ENCODE data around the gene SEC63.

- TF ChIP-seq CTCF (IDR thresholded peaks at IDR 0.05) (no peak), POLR2A (IDR thresholded peaks at IDR 0.05) (no peak)
Measured at GRCh38 chr6:107840636-107841274, 117.3 kb downstream of the SEC63 start.

All from adrenal gland (tissue), 5 donors.